Iris pigment epithelial cell (primary cell): ENCODE measurements around the gene PDE6A.
"Not testable (repeated sequence)": the region's sequence is repeated elsewhere in the genome, so short reads cannot be mapped to it uniquely, and the experiment has no call there.

Experiments
- DNase-seq: peaks from one replicate; pipeline ENCODE4 v3.0.0-alpha.2; 2011; ENCODE audit warnings: low read depth

The PDE6A gene

DNA sequence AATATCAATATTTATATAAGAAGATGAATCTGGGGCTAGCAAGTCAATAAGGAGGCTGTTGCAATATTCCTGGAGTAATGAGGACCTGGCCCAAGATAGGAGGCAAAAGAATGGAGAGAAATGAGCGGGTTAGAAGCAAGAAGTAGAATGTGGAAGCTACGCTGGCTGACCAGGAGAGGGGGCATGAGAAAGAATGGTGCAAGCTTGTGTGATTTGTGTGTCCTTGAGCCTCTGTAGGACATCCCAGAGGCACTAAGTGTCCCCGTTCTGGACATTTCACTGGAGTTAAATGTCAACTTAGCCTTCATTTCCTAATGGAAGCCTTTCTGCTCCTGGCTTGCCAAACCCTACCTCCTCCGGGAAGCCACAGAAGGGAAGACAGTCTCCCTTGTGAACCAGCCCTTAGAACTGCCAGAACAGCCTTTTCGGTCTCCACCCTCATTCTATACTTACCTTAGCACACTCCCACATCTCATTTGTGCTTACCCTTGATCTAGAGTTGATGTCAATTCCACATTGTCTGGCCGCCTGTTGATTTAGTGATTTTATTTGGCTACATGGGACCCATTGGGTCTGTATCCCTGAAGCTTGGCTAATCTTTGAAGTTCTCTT is 6.7 kb upstream of the PDE6A start:
- DNase-seq, result no peak

DNA sequence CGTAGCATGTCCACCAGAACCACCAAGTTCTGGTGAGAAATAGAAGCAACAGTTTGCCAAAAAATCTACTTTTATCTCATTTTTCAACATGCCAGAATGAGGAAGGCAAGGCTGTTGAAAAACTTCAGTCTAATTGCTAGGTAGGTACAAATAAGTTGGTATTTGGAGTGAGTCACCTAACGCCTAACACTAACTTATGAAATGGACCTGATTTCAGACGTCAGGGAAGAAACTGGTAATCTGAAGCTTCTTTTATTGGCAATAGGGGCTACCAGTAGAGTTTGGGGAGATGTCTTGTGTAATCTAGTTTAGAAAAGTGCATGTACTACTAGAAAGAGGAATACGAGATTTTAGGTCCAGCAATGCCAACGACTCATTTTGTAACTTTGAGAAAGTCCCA is 4.4 kb upstream of the PDE6A start:
- no peak for DNase-seq

DNA sequence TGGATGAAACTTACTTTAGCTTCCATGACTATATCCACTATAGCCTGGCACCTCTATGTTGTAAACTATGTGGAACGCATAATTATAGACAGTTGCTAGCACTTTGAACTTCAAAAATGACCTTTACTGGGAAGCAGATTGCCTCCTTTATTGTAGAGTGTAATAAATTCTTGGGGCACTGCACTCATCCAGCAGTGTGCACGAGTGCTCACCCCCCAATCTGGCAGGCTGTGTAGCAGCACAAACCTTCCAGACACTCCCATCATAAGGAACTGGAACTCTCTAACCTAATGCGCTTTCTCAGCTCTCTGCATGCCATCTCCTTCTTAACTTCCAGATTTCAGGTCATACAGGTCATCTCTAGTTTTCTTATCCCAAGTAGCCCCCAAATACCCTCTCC is 1.5 kb upstream of the PDE6A start:
- no peak for DNase-seq

DNA sequence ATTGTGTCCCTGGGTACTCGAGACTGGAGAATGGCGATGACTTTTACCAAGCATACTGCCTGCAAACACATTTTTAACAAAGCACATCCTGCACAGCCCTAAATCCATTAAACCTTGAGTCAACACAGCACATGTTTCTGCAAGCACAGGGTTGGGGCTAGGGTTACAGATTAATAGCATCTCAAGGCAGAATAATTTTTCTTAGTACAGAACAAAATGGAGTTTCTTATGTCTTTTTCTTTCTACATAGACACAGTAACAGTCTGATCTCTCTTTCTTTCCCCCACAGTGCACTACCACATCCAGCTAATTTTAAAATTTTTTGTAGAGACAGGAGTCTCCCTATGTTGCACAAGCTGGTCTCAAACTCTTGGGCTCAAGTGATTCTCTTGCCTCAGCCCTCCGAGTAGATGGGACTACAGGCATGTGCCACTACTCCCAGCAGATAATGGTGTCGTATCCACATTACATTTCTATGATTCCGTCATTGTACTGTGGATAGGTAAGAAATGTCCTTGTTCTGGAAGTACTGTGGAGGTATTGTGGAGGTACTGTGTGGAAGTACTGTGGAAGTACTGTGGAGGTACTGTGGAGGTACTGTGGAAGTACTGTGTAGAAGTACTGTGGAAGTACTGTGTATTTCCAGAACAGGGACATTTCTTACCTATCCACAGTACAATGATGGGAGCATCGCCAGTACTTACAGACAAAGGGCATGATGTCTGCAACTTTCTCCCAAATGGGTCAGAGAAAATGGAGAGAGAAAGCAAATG is 1.2 kb downstream of the PDE6A start:
- not testable (repeated sequence) for DNase-seq

DNA sequence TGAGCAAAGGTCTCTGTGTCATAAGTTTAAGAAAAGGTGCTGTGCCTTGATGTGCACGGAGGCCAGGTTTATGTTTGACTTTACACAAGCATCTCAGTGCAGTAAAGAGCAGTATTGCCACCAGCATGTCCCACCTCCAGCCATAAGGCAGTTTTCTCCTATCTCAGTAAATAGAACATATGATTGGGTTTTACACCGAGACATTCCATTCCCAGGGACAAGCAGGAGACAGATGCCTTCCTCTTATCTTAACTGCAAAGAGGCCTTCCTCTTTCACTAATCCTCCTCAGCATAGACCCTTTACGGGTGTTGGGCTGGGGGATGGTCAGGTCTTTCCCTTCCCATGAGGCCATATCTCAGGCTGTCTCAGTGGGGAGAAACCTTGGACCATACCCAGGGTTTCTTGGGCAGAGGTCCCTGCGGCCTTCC is 1.8 kb downstream of the PDE6A start:
- not testable (repeated sequence) for DNase-seq

DNA sequence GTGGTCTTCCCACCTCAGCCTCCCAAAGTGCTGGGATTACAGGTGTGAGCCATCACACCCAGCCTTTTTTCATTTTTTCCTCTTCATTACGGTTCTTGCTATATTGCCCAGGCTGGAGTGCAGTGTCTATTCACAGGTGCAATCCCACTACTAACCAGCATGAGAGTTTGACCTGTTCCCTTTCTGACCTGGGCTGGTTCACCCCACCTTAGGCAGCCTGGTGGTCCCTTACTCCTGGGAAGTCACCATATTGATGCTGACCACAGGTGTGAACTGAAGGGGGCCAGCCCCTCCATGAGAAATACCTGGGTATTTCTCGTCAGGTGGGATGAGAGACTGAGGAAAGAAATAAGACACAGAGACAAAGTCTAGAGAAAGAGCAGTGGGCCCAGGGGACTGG is 2.4 kb downstream of the PDE6A start:
- no peak for DNase-seq

DNA sequence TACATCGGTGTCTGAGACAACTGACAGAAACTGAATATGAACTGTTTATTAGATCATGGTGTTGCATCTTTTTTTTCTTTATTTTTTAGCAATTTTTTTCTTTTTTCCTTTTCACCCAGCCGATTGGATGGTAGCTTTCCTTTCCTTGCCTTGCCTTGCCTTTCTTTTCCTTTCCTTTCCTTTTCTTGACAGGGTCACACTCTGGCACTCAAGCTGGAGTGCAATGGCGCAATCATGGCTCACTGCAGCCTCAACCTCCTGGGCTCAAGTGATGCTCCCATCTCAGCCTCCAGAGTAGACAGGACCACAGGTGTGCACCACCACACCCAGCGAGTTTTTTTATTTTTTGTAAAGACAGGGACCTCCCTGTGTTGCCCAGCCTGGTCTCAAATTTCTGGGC is 2.8 kb downstream of the PDE6A start:
- no peak for DNase-seq

DNA sequence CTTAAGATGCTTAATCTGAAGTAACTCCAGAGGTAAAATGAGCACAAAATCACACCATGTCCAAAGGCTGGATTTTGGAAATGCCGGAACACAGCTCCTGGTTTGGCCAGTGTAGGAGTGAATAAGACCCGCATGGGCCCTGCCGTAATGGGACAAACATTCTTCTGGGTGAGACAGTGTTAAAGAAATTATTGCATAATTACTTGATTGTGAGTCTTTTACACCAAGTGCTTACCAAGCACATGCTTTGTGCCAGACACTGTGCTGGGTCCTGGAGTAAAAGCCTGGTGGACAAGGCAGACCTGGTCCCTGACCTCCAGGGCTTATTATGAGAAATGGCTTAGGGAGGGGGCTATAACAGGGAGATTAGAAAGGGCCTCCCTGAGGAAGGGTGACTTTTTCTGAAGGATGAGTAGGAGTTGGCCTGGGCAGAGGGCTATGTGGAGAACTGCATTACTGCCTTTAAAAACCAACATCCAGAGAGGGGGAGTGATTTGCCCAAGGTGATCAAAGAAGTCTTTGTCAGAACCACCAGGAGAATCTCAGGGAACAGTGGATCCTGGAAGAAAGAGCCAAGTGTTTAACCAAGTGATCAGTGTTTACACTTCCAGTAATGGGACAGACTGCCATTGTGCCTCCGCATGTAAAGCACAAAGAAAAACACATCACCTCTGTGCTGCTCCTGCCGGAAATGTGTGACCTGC is 3.5 kb downstream of the PDE6A start:
- no peak for DNase-seq

DNA sequence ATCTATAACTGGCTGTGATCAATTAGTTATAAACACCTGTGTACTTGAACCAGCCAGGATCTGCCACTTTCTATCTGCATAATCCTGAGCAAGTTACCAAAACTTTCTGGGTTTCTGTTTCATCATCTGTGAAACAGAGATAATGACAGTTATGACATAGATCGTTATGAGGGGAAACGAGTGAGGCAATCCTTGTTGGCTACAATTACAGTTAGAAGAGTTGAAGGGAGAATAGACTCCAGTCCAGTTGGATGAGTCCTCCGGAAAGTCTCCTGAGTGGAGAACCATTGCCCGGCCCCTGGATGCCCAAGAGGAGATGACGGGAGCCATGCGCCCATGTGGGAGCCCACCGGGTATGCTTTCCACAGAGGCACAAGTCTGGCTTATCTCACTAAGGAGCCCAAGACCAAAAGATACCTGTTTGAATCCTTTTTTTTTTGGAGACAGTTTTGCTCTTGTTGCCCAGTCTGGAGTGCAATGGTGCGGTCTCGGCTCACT is 4.5 kb downstream of the PDE6A start:
- peak; percentile 62 for DNase-seq

DNA sequence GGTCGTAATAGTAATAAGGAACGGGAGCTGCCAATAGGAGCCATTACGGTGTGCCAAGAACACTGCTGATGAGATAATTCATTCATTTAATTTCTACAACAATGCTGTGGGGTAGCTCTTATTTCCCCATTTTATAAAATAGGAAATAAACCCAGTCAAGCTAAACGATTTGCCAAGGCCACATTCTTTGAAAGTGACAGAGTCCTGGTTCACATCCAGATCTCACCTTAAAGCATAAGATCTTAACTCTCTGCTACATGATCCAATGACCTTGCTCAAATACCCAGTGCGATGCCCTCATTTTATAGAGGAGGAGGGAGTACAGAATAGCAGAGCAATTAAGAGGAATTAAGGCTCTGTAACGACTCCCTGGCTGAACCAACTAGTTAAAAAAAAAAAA is 5.0 kb downstream of the PDE6A start:
- peak; percentile 39 for DNase-seq

DNA sequence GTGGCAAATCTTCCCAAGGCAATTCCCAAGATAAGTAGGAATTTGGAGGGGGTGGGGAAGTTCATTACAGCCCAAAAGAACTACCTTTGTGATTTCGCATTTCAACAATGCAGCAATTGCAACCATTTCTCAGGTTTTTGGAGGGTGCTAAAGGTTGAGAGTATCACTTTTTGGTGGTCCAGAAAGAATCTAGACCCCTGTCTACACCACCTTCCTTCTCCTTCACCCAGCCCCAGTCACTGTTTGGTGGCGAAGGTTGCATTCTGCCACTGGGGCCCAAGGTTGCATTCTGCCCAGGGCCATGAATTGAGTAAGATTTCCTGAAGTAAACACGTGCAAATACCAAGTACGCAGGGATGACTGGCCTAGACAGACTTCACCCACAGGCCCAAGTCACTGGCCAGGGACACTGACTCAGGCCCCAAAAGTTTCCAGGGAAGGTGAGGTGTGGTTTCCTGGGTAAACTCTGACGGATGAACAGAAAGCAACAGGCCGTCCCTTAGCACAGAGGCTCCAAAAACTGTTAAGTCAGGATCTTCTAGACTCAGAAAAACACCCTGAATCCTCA is 5.7 kb downstream of the PDE6A start:
- DNase-seq, result peak; percentile 89

DNA sequence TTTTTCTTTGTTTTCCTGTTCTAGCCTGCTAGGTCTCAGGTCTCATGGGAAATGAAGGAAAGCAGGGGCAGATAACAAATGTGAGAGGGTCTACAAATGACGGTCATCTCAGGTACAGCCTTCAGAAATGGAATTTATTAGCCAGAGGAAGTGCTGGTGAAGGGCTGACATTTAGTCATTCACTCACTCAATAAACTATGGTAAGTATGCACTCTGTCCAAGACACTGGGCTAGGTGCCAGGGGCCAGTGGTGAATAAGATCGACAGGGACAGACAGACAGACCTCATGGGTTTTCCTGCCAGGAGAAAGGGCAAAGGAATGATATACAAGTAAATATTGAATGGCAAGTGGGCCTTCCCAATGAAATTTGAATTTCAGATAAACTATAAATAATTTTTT is 6.3 kb downstream of the PDE6A start:
- DNase-seq, result peak; percentile 83

DNA sequence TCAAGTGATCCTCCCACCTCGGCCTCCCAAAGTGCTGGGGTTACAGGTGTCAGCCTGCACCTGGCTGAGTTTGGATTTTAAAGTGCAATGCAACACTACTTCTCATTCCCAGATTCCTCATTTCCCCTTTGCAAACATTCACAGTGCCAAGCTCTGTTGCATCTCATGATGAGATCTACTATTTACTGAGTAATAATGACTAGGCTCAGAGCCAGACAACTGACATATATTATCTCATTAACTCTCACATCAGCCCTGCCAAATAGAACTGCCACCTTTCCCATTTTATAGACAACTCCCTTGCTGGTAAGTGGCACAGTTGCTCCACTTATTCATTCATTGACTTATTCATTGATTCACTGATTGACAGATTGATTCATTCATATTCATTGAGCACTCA is 7.0 kb downstream of the PDE6A start:
- no peak for DNase-seq

DNA sequence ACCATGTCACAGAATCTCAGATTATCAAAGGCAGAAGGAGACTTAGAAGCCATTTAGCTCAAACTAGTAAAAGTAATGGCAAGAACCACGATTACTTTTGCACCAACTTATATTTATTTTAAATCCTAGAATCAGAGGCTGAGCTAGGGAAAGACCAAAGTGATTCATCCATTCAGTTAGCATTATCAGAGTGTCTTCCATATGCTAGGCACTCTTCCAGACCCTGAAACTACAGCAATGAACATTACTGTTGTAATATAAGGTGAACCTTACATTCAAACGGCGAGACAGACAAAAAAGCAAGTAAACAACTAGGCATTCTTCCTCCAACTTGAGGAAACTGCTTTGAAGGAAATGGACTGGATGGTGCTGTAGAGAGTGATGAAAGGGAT is 7.9 kb downstream of the PDE6A start:
- peak; percentile 67 for DNase-seq

DNA sequence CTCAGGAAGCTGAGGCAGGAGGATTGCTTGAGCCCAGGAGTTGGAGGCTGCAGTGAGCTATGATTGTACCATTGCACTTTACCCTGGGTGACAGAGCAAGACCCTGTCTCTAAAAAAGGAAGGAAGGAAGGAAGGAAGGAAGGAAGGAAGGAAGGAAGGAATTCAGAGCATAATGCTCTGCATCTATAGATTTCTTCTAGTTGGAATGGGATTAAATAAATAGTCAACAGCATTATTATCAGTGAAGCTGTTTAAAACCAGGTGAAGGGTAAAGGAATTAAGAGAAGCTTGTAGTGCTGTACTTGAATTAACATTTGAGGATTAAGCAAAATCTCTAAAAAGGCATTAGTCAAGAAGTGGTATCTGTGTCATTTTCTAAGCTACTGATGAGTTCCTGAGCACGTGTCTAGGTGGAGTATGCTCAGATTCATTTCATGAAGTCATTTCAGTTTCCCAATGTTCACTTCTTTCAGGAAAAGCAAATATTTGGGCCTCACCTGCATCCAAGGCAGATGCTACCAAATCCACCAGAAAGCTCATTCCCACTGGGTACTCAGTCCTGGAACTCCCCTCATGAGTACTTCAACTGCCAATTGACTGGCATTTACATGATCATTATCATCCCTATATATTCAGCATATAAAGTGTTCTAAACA is 8.4 kb downstream of the PDE6A start:
- no peak for DNase-seq

DNA sequence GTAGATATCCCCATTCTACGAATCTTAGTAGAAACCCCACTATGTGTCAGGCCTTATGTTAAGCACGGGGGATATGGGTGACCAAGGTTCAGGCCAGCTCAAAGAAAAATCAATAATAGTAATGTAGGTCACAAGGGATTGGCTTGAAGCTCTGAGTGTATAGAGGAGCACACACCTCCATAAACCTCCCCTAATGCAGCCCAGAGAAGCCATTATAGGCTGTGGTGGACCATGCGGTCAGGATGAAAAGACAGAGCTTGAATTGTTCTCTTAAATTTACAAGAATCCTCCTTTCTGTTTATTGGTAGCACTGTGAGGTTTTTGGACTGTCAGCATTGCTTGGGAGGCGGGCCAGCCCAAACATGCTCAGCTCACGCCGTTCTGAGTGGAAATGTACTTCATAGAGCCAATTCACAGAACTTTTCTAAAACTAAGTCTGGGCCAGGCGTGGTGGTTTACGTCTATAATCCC is 9.1 kb downstream of the PDE6A start:
- DNase-seq, result no peak

DNA sequence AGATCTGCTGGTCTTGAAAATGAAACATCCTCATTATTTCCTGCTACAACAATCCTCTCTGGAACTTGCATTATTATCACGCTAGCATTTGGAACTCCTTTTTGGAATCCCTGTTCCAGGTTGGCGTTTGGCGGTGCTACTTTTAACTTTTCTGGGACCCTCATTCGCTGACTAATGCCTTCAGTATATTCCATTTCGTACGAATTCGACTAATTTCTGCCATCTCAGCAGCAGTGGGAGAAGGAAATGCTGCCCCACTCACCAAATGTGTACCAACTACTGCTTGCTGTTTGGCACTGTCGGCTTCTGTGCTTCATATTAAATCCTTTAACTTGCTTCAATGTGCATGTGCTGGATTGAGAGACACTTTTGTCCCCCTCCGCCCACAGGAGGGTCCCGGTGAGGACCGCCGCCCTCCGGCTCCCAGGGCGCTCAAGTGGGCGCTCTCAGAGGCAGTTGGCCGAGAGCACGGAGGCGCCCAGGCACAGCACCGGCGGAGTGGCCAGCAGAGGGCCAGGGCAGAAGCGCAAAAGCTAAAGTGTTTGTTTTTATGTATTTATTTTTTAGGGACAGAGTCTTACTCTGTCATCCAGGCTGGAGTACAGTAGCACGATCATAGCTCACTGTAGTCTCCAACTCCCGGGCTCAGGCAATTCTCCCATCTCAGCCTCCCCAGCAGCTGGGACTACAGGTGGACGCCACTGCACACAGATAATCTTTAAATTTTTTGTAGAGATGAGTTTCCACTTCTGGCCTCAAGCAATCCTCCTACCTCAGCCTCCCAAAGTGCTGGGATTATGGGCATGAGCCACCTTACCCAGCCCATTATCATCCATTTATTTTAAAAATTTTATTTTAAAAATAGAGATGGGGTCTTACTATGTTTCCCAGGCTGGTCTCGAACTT is 11.9 kb downstream of the PDE6A start:
- no peak for DNase-seq

DNA sequence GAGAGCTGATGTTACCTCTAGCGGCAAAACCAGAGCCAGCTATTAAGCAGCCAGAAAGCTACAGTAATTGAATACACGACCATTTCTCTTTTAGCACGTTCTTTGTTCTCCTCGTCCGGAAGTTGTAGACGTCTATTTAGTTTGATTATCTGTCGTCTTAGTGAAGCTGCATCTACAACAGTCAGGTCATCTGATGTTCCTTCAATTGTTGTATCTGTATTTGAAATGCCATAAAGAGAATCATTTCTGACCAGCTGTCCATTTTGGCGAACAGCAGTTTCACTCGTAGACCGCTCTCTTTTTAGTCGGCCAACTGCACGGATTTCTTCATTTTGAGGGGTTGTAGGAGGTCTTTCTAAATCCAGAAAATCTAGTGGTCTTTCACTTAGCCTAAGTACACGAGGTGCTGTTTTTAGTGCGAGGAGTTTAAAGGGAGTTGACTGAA is 12.6 kb downstream of the PDE6A start:
- DNase-seq, result no peak

DNA sequence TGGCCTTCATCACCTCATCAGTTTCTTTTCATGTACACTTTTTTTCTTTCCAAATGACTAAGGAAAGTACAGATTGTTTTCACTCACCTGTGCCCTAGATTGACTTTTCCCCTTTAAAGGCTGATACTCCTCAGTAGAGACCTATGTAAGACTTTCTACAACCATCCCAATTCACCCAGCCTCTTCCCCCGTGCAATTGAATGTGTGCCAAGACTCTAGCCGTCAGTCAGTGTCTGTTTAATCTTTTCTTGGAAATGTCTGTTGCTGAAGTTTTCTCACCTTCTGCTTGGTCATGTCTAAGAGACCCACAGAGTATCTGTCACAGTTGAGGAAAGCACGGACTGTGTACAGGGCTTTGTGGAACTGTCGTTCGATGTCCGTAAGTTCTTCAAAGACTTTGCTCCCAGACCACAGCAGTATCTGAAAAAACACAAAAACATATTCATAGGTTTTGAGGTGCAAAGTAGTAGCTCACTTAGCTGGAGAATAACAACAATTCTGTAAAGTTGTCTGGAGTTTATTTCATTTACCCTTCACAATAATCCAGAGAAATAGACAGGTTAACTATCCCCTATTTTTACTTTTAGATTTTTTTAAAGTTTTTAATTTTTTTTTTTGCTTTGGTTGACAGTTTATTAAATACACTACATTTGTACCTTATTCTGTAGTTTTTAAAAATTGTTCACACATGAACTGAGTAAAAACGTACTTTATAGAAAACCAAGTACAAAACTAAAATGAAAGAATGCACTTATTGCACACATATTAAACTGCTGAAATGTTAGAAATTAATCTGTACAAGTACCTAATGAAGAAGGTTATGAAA is 13.6 kb downstream of the PDE6A start:
- no peak for DNase-seq
